Breast epithelium (tissue), 4 donors: Measurements from ENCODE around the gene SOX13. TPM values are rescaled to one million over a fixed set of nuclear protein-coding genes. Genes with fewer than 3 reads are reported as not detected.

Experiments used
- DNase-seq, 2 donors: peaks; one replicate each; pipeline ENCODE4 v3.0.0-alpha.2; 2019; ENCODE audit warnings: low spot score in 2 of 2
- H3K27ac ChIP-seq, 2 donors: fragments of 200-600 bp; sonication (generic) in 1 of 2; one replicate each; pipeline ENCODE4 v1.5.1; 2016 to 2019; ENCODE audit warnings: mild to moderate bottlenecking in 1 of 2
- H3K27me3 ChIP-seq, 2 donors: fragments of 200-600 bp; sonication (generic) in 1 of 2; one replicate each; pipeline versions ENCODE4 v1.5.1 to v1.6.0; 2017 to 2019; ENCODE audit warnings: control low read depth in 1 of 2, mild to moderate bottlenecking in 1 of 2
- H3K36me3 ChIP-seq: fragments of 200-600 bp; one replicate; pipeline ENCODE4 v1.5.1; 2019
- H3K4me1 ChIP-seq, 2 donors: fragments of 200-600 bp; sonication (generic); one replicate each; pipeline ENCODE4 v1.5.1; 2016 to 2019; ENCODE audit warnings: control low read depth in 1 of 2
- H3K4me3 ChIP-seq, 3 donors: fragments of 200-600 bp; sonication (generic); 1 replicate in 2 of 3; 2 replicates in 1 of 3; pipeline ENCODE4 v1.5.1; 2016 to 2019; ENCODE audit warnings: mild to moderate bottlenecking in 3 of 3, moderate library complexity in 2 of 3
- H3K9me3 ChIP-seq, 2 donors: fragments of 200-600 bp; sonication (generic) in 1 of 2; one replicate each; pipeline ENCODE4 v1.5.1; 2016 to 2019; ENCODE audit warnings: control low read depth in 1 of 2
- CTCF ChIP-seq, 3 donors: fragments of 450-650 bp; IDR thresholded peaks; one replicate each; pipeline ENCODE4 v1.5.1; 2016 to 2017; ENCODE audit warnings: antibody characterized with exemption in 3 of 3, mild to moderate bottlenecking in 3 of 3, moderate library complexity in 3 of 3
- POLR2A ChIP-seq: fragments of 450-650 bp; IDR thresholded peaks from one replicate; pipeline ENCODE4 v1.6.1; 2016; ENCODE audit warnings: antibody characterized with exemption, mild to moderate bottlenecking, moderate library complexity
- POLR2AphosphoS5 ChIP-seq, 3 donors: sonication (generic); formaldehyde crosslinking; IDR thresholded peaks; one replicate each; pipeline ENCODE4 v1.6.1; 2017; ENCODE audit warnings: antibody characterized with exemption in 3 of 3
- intact Hi-C: fragments of 100-400 bp; cut with DNase I; formaldehyde crosslinking; loops from one replicate; pipeline ENCODE4 v1.15.1; 2023; ENCODE audit warnings: low total_unique reads
- total RNA-seq, 3 donors: library from RNA; depleted of rRNA; stranded (reverse); fragments of >200 nt; gene quantifications; one replicate each; pipeline ENCODE4 v1.1.0, GENCODE V29; 2016

Gene SOX13
- total RNA-seq, 3 donors from 2014 or later: 22.9 to 34.7 (median 31.9) TPM

- no peak overlapping the region for H3K4me3 ChIP-seq
- H3K27ac ChIP-seq: peak overlapping the region in 1 of 2 donors; percentile 40
- TF ChIP-seq CTCF (IDR thresholded peaks at IDR 0.05): no peak
- no peak for TF ChIP-seq POLR2A
- no peaks in the 10 kb centered on the region for H3K27me3 ChIP-seq
- intact Hi-C loops: no loop called here
- H3K36me3 ChIP-seq: no peaks in the 10 kb centered on the region
- peaks cover 14 to 26% of the 10 kb centered on the region in 2 donors for H3K4me1 ChIP-seq
- no peak for DNase-seq
- no peaks in the 10 kb centered on the region for H3K9me3 ChIP-seq
These were observed 33.9 kb downstream of the SOX13 start for GRCh38 chr1:204106825-204107224.

- Histone ChIP-seq H3K4me1 (peaks cover 14 to 18% of the 10 kb centered on the region in 2 donors), H3K27me3 (no peaks in the 10 kb centered on the region), H3K36me3 (no peaks in the 10 kb centered on the region), H3K9me3 (no peaks in the 10 kb centered on the region), H3K4me3 (no peak overlapping the region), H3K27ac (peak overlapping the region in 1 of 2 donors; percentile 32)
- no peak for TF ChIP-seq CTCF (IDR thresholded peaks at IDR 0.05)
- TF ChIP-seq POLR2AphosphoS5 (IDR thresholded peaks at IDR 0.05): no peak
- no peak for TF ChIP-seq POLR2A
- no peak for DNase-seq
- intact Hi-C loops: no loop called here
These were observed 35.0 kb downstream of the SOX13 start for GRCh38 chr1:204107892-204108291.

GRCh38 chr1:204108312-204109141, 35.6 kb downstream of the SOX13 start:
- TF ChIP-seq POLR2A: no peak
- DNase-seq: no peak
- Histone ChIP-seq H3K27ac (peak overlapping the region in 1 of 2 donors; percentile 58), H3K36me3 (no peaks in the 10 kb centered on the region), H3K4me3 (no peak overlapping the region), H3K27me3 (no peaks in the 10 kb centered on the region), H3K4me1 (peaks cover 12% of the 10 kb centered on the region in 2 donors), H3K9me3 (no peaks in the 10 kb centered on the region)
- intact Hi-C loops: no loop called here

GRCh38 chr1:204110894-204111633, 38.1 kb downstream of the SOX13 start:
- no peaks in the 10 kb centered on the region for H3K9me3 ChIP-seq
- H3K27me3 ChIP-seq: no peaks in the 10 kb centered on the region
- intact Hi-C loops: loop anchor here (2.0 kb wide), 1 partner anchor 28 kb away; no protein-coding TSS in a partner anchor
- DNase-seq: no peak
- no peak overlapping the region for H3K27ac ChIP-seq
- no peaks in the 10 kb centered on the region for H3K36me3 ChIP-seq
- H3K4me1 ChIP-seq: peaks cover 0 to 4% of the 10 kb centered on the region in 2 donors
- no peak overlapping the region for H3K4me3 ChIP-seq
- TF ChIP-seq CTCF (IDR thresholded peaks at IDR 0.05) (no peak), POLR2AphosphoS5 (IDR thresholded peaks at IDR 0.05) (no peak), POLR2A (no peak)

- TF ChIP-seq POLR2A (no peak), CTCF (IDR thresholded peaks at IDR 0.05) (no peak), POLR2AphosphoS5 (IDR thresholded peaks at IDR 0.05) (no peak)
- Histone ChIP-seq H3K27ac (peak overlapping the region in 1 of 2 donors; percentile 44), H3K27me3 (no peaks in the 10 kb centered on the region), H3K9me3 (no peaks in the 10 kb centered on the region), H3K4me1 (peaks cover 0 to 4% of the 10 kb centered on the region in 2 donors), H3K36me3 (no peaks in the 10 kb centered on the region), H3K4me3 (no peak overlapping the region)
- no peak for DNase-seq
- intact Hi-C loops: no loop called here
These were observed 40.2 kb downstream of the SOX13 start for GRCh38 chr1:204112876-204113730.
